ENCODE measurements around the gene TPCN2.

Gene TPCN2

DNA sequence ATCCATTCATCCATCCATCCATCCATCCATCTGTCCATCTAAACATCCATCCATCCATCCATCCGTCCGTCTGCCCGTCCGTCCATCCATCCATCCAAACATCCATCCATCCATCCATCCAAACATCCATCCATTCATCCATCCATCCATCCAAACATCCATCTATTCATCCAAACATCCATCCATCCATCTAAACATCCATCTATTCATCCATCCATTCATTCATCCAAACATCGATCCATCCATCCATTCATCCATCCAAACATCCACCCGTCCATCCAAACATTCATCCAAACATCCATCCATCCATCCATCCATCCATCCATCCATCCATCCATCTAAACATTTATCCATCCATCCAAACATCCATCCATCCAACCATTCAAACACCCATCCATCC is 61.7 kb downstream of the TPCN2 start:
- Histone ChIP-seq H3K27me3 (ENCODE audit: control insufficient read depth in 2 of 2, insufficient read depth in 2 of 2, low read length in 2 of 2) (no peaks in the 10 kb centered on the region), H3K36me3 (ENCODE audit: control insufficient read depth in 2 of 2, insufficient read depth in 2 of 2, low read length in 2 of 2) (no peaks in the 10 kb centered on the region), H3K9me3 (ENCODE audit: control insufficient read depth in 2 of 2, low read length in 2 of 2) (no peaks in the 10 kb centered on the region), H3K4me1 (ENCODE audit: control insufficient read depth in 2 of 2, insufficient read depth in 2 of 2, low read length in 2 of 2) (peaks cover 5 to 7% of the 10 kb centered on the region in 2 donors), H3K9ac (ENCODE audit: low read depth in 1 of 2, low read length in 2 of 2) (no peak overlapping the region), H3K4me3 (ENCODE audit: low read length in 2 of 2) (no peak overlapping the region), H3K27ac (ENCODE audit: low read depth in 2 of 2, low read length in 2 of 2) (no peak overlapping the region)

DNA sequence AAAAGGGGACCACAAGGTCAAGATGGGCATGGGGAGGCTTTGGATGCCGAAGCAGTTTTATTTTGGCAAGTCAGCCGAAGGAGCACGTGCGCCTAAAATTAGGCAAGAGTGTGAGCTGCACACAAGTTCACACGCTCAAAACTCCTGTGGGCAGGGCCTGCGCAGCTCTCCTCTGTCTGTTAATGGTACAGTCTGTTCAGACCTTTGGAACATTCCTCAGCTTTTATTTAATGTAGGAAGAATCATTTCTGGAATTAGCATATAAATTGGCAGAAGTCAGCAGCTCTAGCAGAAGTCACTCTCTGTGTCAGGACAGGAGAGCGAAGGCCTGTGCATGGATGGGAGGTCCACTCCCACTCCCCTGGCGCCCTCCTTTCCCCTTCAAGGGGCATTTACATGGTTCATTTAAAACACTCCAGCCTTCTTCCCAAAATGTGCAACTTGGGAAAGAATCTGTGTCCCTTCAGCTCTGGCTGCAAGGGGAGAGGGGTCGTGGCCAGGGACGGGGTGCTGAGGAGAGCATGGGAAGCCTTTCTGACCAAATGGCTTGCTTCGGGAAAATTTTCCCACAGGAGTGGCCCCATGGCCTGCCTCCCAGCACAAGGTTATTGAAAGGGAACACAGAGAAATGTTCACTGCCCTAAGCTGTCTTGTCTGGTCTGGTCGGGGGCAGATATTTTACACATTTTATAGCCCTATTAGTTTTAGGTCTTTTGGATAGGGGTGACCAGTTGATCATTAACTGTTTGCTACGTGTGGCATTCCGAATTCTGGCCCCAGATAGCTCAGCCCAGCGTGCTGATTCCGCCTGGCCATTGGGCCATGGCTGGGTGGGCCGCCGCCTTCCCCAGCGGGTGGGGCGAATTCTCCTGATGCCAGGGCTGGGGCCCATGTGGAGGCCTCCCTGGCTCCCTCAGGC is 63.2 kb downstream of the TPCN2 start:
- Histone ChIP-seq H3K9ac (ENCODE audit: low read depth in 1 of 2, low read length in 2 of 2) (no peak overlapping the region), H3K27me3 (ENCODE audit: control insufficient read depth in 2 of 2, insufficient read depth in 2 of 2, low read length in 2 of 2) (no peaks in the 10 kb centered on the region), H3K4me3 (ENCODE audit: low read length in 2 of 2) (no peak overlapping the region), H3K36me3 (ENCODE audit: control insufficient read depth in 2 of 2, insufficient read depth in 2 of 2, low read length in 2 of 2) (no peaks in the 10 kb centered on the region), H3K9me3 (ENCODE audit: control insufficient read depth in 2 of 2, low read length in 2 of 2) (no peaks in the 10 kb centered on the region), H3K27ac (ENCODE audit: low read depth in 2 of 2, low read length in 2 of 2) (no peak overlapping the region), H3K4me1 (ENCODE audit: control insufficient read depth in 2 of 2, insufficient read depth in 2 of 2, low read length in 2 of 2) (peaks cover 6 to 13% of the 10 kb centered on the region in 2 donors)

DNA sequence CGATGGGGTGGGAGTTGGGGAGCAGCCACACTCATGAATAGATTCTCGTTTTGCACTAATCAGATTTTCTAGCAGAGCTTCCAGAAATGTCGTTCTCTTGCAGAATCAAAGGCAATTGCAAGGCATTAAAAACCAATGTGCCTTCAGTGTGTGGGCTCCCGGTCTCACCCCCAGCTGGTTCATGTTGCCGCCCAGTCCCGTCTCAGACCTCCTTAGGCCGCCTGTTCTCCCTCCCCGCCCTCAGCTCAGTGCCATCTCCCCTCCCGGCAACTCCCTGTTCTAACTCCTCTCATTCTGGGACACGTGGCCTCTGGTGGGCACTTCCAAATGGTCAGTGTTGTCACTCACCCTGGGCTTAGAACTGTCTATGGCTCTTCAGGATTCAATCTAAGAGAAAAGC is 64.5 kb downstream of the TPCN2 start:
- H3K36me3 ChIP-seq (ENCODE audit: control insufficient read depth in 2 of 2, insufficient read depth in 2 of 2, low read length in 2 of 2) = no peaks in the 10 kb centered on the region
- H3K9ac ChIP-seq (ENCODE audit: low read depth in 1 of 2, low read length in 2 of 2) = no peak overlapping the region
- H3K9me3 ChIP-seq (ENCODE audit: control insufficient read depth in 2 of 2, low read length in 2 of 2) = no peaks in the 10 kb centered on the region
- H3K27ac ChIP-seq (ENCODE audit: low read depth in 2 of 2, low read length in 2 of 2) = no peak overlapping the region
- H3K27me3 ChIP-seq (ENCODE audit: control insufficient read depth in 2 of 2, insufficient read depth in 2 of 2, low read length in 2 of 2) = no peaks in the 10 kb centered on the region
- H3K4me1 ChIP-seq (ENCODE audit: control insufficient read depth in 2 of 2, insufficient read depth in 2 of 2, low read length in 2 of 2) = peaks cover 6 to 13% of the 10 kb centered on the region in 2 donors
- H3K4me3 ChIP-seq (ENCODE audit: low read length in 2 of 2) = no peak overlapping the region

DNA sequence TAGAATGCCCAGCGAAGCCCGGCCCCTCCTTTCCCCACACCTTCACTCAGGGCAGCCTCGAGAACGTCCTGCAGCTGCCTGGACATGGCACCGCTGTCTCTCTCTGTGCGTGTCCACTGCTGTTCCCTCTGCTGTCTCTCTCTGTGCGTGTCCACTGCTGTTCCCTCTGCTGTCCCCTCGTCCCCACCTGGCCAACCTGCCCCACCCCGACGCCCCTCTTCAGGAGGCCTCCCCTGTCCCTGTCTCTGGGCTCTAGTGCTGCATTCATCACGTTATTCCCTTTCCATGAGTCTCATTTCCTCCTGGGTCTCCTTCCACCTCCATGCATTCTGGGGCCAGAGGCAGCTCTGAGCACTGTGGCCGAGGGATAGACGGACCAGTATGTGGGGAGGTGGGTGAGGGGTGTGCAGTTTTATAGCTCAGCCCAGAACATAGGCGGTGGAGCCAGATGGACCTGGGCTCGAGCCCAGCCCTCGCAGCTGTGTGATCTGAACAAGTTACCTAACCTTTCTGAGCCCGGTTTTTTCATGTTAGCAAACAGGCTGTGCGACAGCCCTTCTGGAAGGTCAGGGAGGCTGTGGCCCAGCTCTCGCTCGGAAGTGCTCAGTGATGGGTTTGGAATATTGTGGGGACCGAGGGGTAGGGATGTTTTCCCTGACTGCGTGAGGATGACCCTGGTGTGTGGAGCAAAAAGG is 65.1 kb downstream of the TPCN2 start:
- Histone ChIP-seq H3K4me1 (ENCODE audit: control insufficient read depth in 2 of 2, insufficient read depth in 2 of 2, low read length in 2 of 2) (peaks cover 6 to 13% of the 10 kb centered on the region in 2 donors), H3K9ac (ENCODE audit: low read depth in 1 of 2, low read length in 2 of 2) (no peak overlapping the region), H3K36me3 (ENCODE audit: control insufficient read depth in 2 of 2, insufficient read depth in 2 of 2, low read length in 2 of 2) (no peaks in the 10 kb centered on the region), H3K27me3 (ENCODE audit: control insufficient read depth in 2 of 2, insufficient read depth in 2 of 2, low read length in 2 of 2) (no peaks in the 10 kb centered on the region), H3K9me3 (ENCODE audit: control insufficient read depth in 2 of 2, low read length in 2 of 2) (no peaks in the 10 kb centered on the region), H3K4me3 (ENCODE audit: low read length in 2 of 2) (no peak overlapping the region), H3K27ac (ENCODE audit: low read depth in 2 of 2, low read length in 2 of 2) (no peak overlapping the region)

DNA sequence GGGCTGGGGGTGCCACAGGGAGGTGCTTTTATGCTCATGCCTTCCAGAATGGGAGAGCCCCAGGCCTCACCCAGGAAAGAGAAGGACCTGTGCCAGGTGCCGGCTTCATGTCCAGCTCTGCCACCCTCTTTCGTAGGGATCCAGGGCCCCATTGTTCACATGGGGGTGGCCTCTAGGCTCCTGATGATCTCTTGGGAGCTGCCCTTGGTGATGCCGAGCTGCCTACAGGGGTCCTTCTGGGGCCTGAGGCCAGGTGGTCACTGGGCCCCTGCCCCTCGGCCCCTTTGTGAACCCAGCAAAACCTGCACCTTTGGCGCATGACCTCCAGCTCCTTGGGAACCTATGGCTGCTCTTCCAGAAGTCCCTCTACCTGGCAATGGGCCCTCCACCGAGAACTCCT is 65.6 kb downstream of the TPCN2 start:
- H3K9me3 ChIP-seq (ENCODE audit: control insufficient read depth in 2 of 2, low read length in 2 of 2) = no peaks in the 10 kb centered on the region
- H3K4me1 ChIP-seq (ENCODE audit: control insufficient read depth in 2 of 2, insufficient read depth in 2 of 2, low read length in 2 of 2) = peaks cover 6 to 13% of the 10 kb centered on the region in 2 donors
- H3K9ac ChIP-seq (ENCODE audit: low read depth in 1 of 2, low read length in 2 of 2) = no peak overlapping the region
- no peak overlapping the region for H3K27ac ChIP-seq (ENCODE audit: low read depth in 2 of 2, low read length in 2 of 2)
- no peaks in the 10 kb centered on the region for H3K27me3 ChIP-seq (ENCODE audit: control insufficient read depth in 2 of 2, insufficient read depth in 2 of 2, low read length in 2 of 2)
- H3K4me3 ChIP-seq (ENCODE audit: low read length in 2 of 2) = no peak overlapping the region
- no peaks in the 10 kb centered on the region for H3K36me3 ChIP-seq (ENCODE audit: control insufficient read depth in 2 of 2, insufficient read depth in 2 of 2, low read length in 2 of 2)

DNA sequence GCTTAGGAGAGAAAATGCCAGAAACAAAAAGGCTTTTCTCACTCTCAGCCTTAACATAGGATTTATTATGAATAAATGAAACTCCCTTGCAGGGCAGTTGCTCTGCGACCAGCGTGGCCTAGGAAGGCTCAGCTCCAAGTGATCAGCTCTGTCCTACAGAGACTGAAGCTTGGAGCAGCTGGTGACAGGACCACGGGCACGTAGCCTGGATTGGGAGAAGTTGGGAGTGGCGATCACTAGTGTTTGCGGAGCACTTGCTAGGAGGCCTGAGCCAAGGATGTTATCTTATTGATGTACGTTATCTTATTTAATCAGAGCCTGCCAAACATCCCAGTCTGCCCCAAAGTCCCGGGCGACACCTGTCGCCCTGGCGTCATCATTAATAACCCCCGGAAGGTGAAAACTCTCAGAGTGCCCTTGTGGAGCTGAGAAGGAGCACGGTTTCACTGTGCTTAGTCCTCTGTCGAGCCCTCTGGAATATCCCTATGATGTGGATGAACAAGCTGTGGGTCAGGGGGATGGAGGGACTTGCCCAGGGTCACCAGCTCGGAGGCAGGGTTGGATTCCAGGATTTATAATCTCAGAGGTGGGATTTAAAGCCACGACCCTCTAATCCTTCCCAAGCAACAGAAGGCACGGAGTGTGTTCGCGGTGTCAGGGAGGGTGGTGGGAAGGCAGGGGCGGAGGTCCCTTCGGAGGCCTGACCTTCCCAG is 66.2 kb downstream of the TPCN2 start:
- Histone ChIP-seq H3K27ac (ENCODE audit: low read depth in 2 of 2, low read length in 2 of 2) (no peak overlapping the region), H3K4me3 (ENCODE audit: low read length in 2 of 2) (no peak overlapping the region)

DNA sequence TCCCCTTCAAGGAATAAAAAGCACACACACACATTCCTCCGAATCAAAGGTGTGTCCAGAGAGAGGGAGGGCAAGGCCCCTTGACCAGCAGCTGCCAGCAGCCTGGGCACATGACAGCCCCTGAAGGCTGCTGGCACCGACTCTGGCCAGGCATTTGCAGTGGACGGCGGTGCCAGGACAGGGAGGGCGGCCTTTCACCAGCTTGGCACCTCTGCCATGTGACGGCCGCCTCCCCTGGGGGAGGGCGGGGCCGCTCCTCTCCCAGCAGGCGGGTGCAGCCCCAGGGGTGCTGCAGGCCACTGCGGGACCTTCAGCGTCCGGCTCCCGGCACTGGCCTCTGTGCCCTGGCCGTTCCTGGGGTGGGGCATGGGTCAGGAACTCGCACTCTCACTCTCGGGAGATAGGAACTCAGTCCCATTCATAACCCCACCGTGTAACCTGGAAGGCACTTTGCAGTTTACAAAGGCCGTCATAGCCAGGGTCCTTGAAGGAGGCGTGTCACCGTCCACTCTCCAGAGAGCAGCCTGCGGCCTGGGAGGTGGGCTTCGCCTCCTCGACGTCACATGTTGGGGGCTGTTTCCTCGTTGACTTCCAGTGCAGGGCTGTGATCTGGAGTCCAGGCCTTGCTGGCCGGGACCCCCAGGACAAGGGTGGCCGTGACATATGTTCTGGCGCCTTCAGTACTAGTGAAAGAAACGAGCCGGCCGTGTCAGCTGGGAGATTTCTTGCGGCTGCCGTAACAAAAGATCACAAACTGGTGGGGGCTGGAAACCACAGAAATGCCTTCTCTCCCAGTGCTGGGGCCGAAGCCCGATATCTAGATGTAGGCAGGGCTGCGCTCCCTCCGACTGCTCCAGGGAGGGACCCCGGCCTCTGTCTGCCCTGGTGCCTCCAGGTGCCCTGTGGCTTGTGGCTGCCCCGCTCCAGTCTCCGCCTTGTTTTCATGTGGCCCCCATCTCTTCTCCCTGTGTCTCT is 67.1 kb downstream of the TPCN2 start:
- Histone ChIP-seq H3K9ac (ENCODE audit: low read depth in 1 of 2, low read length in 2 of 2) (no peak overlapping the region), H3K4me1 (ENCODE audit: control insufficient read depth in 2 of 2, insufficient read depth in 2 of 2, low read length in 2 of 2) (peaks cover 6 to 13% of the 10 kb centered on the region in 2 donors), H3K27ac (ENCODE audit: low read depth in 2 of 2, low read length in 2 of 2) (no peak overlapping the region), H3K36me3 (ENCODE audit: control insufficient read depth in 2 of 2, insufficient read depth in 2 of 2, low read length in 2 of 2) (no peaks in the 10 kb centered on the region), H3K9me3 (ENCODE audit: control insufficient read depth in 2 of 2, low read length in 2 of 2) (no peaks in the 10 kb centered on the region), H3K4me3 (ENCODE audit: low read length in 2 of 2) (no peak overlapping the region), H3K27me3 (ENCODE audit: control insufficient read depth in 2 of 2, insufficient read depth in 2 of 2, low read length in 2 of 2) (no peaks in the 10 kb centered on the region)

More for the DNA sequence above, 66.2 kb downstream of the TPCN2 start:
- Histone ChIP-seq H3K4me1 (ENCODE audit: control insufficient read depth in 2 of 2, insufficient read depth in 2 of 2, low read length in 2 of 2) (peaks cover 6 to 13% of the 10 kb centered on the region in 2 donors), H3K9ac (ENCODE audit: low read depth in 1 of 2, low read length in 2 of 2) (no peak overlapping the region), H3K9me3 (ENCODE audit: control insufficient read depth in 2 of 2, low read length in 2 of 2) (no peaks in the 10 kb centered on the region), H3K27me3 (ENCODE audit: control insufficient read depth in 2 of 2, insufficient read depth in 2 of 2, low read length in 2 of 2) (no peaks in the 10 kb centered on the region), H3K36me3 (ENCODE audit: control insufficient read depth in 2 of 2, insufficient read depth in 2 of 2, low read length in 2 of 2) (no peaks in the 10 kb centered on the region)

DNA sequence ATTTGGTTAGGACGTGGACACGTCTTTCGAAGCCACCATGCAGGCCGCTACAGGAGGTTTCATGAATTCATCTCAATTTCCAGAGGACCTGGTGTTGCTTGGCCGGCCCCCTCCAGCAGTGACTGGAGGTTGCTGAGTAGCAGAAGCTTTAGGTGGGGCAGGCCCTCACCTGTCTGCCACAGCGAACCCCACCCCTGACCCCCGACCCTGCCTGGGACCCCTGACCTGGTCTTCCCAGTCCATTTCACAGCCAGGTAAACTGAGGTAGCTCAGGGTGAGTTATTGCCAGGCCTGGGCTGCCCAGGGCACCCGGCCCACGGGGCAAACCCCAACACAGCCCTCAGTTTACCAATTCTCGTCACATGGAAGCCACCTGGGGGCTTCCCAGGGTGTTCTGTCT is 67.9 kb downstream of the TPCN2 start:
- peaks cover 6 to 14% of the 10 kb centered on the region in 2 donors for H3K4me1 ChIP-seq (ENCODE audit: control insufficient read depth in 2 of 2, insufficient read depth in 2 of 2, low read length in 2 of 2)
- H3K9ac ChIP-seq (ENCODE audit: low read depth in 1 of 2, low read length in 2 of 2) = no peak overlapping the region
- no peaks in the 10 kb centered on the region for H3K9me3 ChIP-seq (ENCODE audit: control insufficient read depth in 2 of 2, low read length in 2 of 2)
- no peaks in the 10 kb centered on the region for H3K27me3 ChIP-seq (ENCODE audit: control insufficient read depth in 2 of 2, insufficient read depth in 2 of 2, low read length in 2 of 2)
- H3K36me3 ChIP-seq (ENCODE audit: control insufficient read depth in 2 of 2, insufficient read depth in 2 of 2, low read length in 2 of 2) = no peaks in the 10 kb centered on the region
- no peak overlapping the region for H3K27ac ChIP-seq (ENCODE audit: low read depth in 2 of 2, low read length in 2 of 2)
- H3K4me3 ChIP-seq (ENCODE audit: low read length in 2 of 2) = no peak overlapping the region

DNA sequence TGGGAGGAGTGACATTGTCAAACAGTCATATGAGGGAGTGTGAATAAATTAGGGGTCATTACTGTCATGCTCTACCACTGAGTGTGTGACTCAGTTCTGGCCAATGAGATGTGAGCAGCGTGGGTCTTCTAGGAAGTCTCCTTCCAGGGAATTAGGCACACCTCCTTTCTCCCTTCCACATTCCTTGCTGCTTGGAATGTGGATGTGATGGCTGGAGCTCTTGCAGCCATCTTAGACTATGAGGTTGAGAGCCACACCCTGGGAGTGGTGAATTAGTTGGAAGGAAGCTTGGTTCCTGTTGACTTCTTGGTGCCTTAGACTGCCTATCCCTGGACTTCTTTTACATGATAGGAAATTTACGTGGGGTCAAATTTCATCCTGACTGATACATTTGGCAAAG is 70.5 kb downstream of the TPCN2 start:
- Histone ChIP-seq H3K36me3 (ENCODE audit: control insufficient read depth in 2 of 2, insufficient read depth in 2 of 2, low read length in 2 of 2) (no peaks in the 10 kb centered on the region), H3K27ac (ENCODE audit: low read depth in 2 of 2, low read length in 2 of 2) (no peak overlapping the region), H3K4me1 (ENCODE audit: control insufficient read depth in 2 of 2, insufficient read depth in 2 of 2, low read length in 2 of 2) (peaks cover 20 to 33% of the 10 kb centered on the region in 2 donors), H3K9ac (ENCODE audit: low read depth in 1 of 2, low read length in 2 of 2) (no peak overlapping the region), H3K27me3 (ENCODE audit: control insufficient read depth in 2 of 2, insufficient read depth in 2 of 2, low read length in 2 of 2) (no peaks in the 10 kb centered on the region), H3K9me3 (ENCODE audit: control insufficient read depth in 2 of 2, low read length in 2 of 2) (no peaks in the 10 kb centered on the region), H3K4me3 (ENCODE audit: low read length in 2 of 2) (no peak overlapping the region)

All from mucosa of rectum (tissue), 2 donors.